ENCODE results near the gene TGFBI. TPM values are rescaled to one million over a fixed set of nuclear protein-coding genes. Genes with fewer than 3 reads are reported as not detected.
"Not testable (repeated sequence)": the region's sequence is repeated elsewhere in the genome, so short reads cannot be mapped to it uniquely, and the experiment has no call there.

The TGFBI gene
- total RNA-seq, 1 donor from 2014 or later = 4.6 TPM

GRCh38 chr5:136040746-136041415, 12.1 kb downstream of the TGFBI start:
- no peak for DNase-seq (ENCODE audit: low read depth, low spot score)
- peaks cover 2% of the 10 kb centered on the region for H3K36me3 Mint-ChIP-seq (ENCODE audit: low read depth)
- TF ChIP-seq CTCF (conservative IDR thresholded peaks at IDR 0.05) = no peak
- no peak overlapping the region for H3K27ac Mint-ChIP-seq (ENCODE audit: unreplicated experiment)
- H3K9me3 Mint-ChIP-seq = no peaks in the 10 kb centered on the region
- H3K27me3 Mint-ChIP-seq (ENCODE audit: low read depth) = no peaks in the 10 kb centered on the region
- no peak overlapping the region for H3K4me3 Mint-ChIP-seq
- H3K4me1 Mint-ChIP-seq = peaks cover 20% of the 10 kb centered on the region

GRCh38 chr5:136042156-136042555, 13.4 kb downstream of the TGFBI start:
- Mint-ChIP-seq H3K9me3 (no peaks in the 10 kb centered on the region), H3K4me3 (no peak overlapping the region), H3K36me3 (ENCODE audit: low read depth) (peaks cover 2% of the 10 kb centered on the region), H3K27me3 (ENCODE audit: low read depth) (no peaks in the 10 kb centered on the region), H3K4me1 (peaks cover 12% of the 10 kb centered on the region), H3K27ac (ENCODE audit: unreplicated experiment) (no peak overlapping the region)
- no peak for TF ChIP-seq CTCF (conservative IDR thresholded peaks at IDR 0.05)
- DNase-seq (ENCODE audit: low read depth, low spot score) = no peak

- H3K4me1 Mint-ChIP-seq = peaks cover 10% of the 10 kb centered on the region
- no peaks in the 10 kb centered on the region for H3K27me3 Mint-ChIP-seq (ENCODE audit: low read depth)
- peaks cover under 1% of the 10 kb centered on the region for H3K36me3 Mint-ChIP-seq (ENCODE audit: low read depth)
- DNase-seq (ENCODE audit: low read depth, low spot score) = no peak
- no peaks in the 10 kb centered on the region for H3K9me3 Mint-ChIP-seq
- no peak overlapping the region for H3K4me3 Mint-ChIP-seq
- no peak overlapping the region for H3K27ac Mint-ChIP-seq (ENCODE audit: unreplicated experiment)
- no peak for TF ChIP-seq CTCF (conservative IDR thresholded peaks at IDR 0.05)
Observed at GRCh38 chr5:136042665-136043121, 13.9 kb downstream of the TGFBI start.

GRCh38 chr5:136043551-136043950, 14.8 kb downstream of the TGFBI start:
- TF ChIP-seq CTCF (conservative IDR thresholded peaks at IDR 0.05) = no peak
- Mint-ChIP-seq H3K27ac (ENCODE audit: unreplicated experiment) (peak overlapping the region; percentile 67), H3K9me3 (no peaks in the 10 kb centered on the region), H3K36me3 (ENCODE audit: low read depth) (no peaks in the 10 kb centered on the region), H3K4me3 (no peak overlapping the region), H3K4me1 (peaks cover 10% of the 10 kb centered on the region), H3K27me3 (ENCODE audit: low read depth) (no peaks in the 10 kb centered on the region)
- no peak for DNase-seq (ENCODE audit: low read depth, low spot score)

GRCh38 chr5:136043968-136044610, 15.3 kb downstream of the TGFBI start:
- Mint-ChIP-seq H3K4me3 (no peak overlapping the region), H3K27me3 (ENCODE audit: low read depth) (no peaks in the 10 kb centered on the region), H3K27ac (ENCODE audit: unreplicated experiment) (peak overlapping the region; percentile 67), H3K4me1 (peaks cover 10% of the 10 kb centered on the region), H3K9me3 (no peaks in the 10 kb centered on the region), H3K36me3 (ENCODE audit: low read depth) (no peaks in the 10 kb centered on the region)
- TF ChIP-seq CTCF (conservative IDR thresholded peaks at IDR 0.05) = no peak
- DNase-seq (ENCODE audit: low read depth, low spot score) = no peak

GRCh38 chr5:136045026-136045425, 16.2 kb downstream of the TGFBI start:
- not testable (repeated sequence) for H3K36me3 Mint-ChIP-seq (ENCODE audit: low read depth); H3K9me3 Mint-ChIP-seq; DNase-seq (ENCODE audit: low read depth, low spot score); H3K27me3 Mint-ChIP-seq (ENCODE audit: low read depth); H3K4me3 Mint-ChIP-seq; H3K27ac Mint-ChIP-seq (ENCODE audit: unreplicated experiment)
- peaks cover 10% of the 10 kb centered on the region for H3K4me1 Mint-ChIP-seq
